ENCODE results near the gene RPL29.

DNA sequence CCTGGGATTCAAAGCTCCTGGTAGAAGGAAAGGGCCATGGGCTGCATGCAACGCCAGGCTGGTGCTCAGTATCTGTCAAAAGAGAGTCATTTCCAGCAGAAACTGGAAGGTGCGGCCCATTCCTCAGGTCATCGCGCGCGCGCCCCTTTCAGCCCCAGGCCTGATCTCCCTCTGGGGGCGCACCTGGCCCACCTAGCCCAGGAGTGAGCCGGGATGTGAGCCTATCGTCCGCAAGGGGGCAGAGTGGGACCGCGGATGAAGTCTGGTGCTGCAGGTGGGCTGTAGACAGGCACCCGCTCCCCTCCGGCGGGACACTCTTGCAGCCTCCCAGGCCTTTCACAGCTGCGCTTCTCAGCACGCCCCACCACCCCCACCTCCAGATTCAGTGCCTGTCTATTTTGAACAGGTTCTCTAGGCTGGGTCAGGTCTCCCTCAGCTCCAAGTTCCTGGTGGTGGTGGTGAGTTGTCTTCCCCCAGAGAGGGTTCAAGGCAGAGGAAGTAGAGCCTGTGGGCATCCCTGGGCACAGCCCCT is 5.8 kb upstream of the RPL29 start:
- TF ChIP-seq POLR2AphosphoS5 (IDR thresholded peaks at IDR 0.05; ENCODE audit: low read depth, low read length) = no peak
- no peak for TF ChIP-seq POLR2A (IDR thresholded peaks at IDR 0.05; ENCODE audit: low read depth, low read length)
